SH-SY5Y (cell line): ENCODE results near the gene CAT.

Source experiments
- GATA2 ChIP-seq: IDR thresholded peaks from 2 replicates; pipeline ENCODE4 v1.6.1; 2011; ENCODE audit warnings: mild to moderate bottlenecking, low read depth, low read length
- GATA3 ChIP-seq: IDR thresholded peaks from 2 replicates; pipeline ENCODE4 v1.6.1; 2011; ENCODE audit warnings: low read depth, mild to moderate bottlenecking, low read length, moderate library complexity

Gene CAT

GRCh38 chr11:34438529-34439507, at the start of gene CAT:
Gene CAT (plus strand): TSS chr11:34438934. CDS start chr11:34439014, 80 bp downstream.
- TF ChIP-seq GATA2 (no peak), GATA3 (no peak)

DNA sequence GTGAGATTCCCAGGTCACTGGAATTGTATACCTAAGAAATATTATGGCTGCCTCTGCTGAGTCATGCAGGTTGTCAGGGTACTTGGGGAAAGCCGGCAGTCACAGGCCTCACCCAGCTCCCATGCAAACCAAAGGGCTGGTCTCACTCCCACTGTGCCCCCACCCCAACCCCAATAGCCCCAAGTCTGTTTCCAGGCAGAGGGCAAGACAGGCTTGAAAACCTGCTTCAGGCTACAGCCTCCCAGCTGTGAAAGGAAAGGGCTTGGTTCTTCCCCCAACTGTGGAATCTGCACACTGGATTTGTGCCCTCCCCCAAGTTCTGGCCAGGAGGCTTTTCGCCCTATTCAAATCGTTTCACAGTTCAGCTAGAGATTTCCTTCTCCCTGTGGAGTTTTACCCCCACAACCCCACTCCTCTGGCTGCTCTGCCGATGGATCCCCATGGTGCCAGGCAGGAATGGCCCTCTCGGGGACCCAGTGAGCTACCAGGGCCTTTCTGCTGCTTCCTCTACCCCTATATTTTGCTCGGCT, 43.9 kb upstream of the CAT start:
- TF ChIP-seq GATA3 (no peak), GATA2 (no peak)

DNA sequence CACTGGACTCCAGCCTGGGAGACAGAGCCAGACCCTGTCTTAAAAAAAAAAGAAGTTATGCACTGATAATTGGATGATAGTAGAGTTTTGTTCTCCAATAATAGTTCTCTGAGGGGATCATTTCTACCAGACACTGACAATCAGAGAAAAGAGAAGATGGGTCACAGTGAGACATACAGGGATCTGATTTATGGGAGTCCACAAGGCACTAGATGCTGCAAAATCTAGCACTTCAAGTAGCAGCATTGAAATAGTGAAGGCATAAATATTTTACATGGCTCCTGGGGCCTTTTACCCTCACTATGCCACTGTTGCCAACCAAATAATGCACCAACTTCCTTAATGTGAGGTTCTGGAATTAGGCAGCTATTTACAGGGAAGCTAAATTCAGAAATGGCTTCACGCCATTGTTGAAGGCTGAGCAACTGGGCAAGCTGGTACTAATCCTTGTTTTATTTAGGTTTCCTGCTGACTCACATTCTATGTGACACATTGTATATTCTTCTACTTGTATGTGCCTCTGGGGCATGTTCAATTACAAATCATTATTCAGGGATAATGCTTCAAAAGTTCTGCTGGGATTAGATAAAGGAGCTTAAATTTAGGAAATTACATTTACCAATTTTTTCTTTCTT, 42.7 kb upstream of the CAT start:
- TF ChIP-seq GATA2, result no peak
- TF ChIP-seq GATA3, result no peak

GRCh38 chr11:34397120-34397519, 41.6 kb upstream of the CAT start:
- TF ChIP-seq GATA2, result no peak
- no peak for TF ChIP-seq GATA3

- TF ChIP-seq GATA3, result no peak
- no peak for TF ChIP-seq GATA2
These were observed 40.9 kb upstream of the CAT start for GRCh38 chr11:34397811-34398210.

GRCh38 chr11:34403431-34403830, 35.3 kb upstream of the CAT start:
- TF ChIP-seq GATA3 (no peak), GATA2 (no peak)

DNA sequence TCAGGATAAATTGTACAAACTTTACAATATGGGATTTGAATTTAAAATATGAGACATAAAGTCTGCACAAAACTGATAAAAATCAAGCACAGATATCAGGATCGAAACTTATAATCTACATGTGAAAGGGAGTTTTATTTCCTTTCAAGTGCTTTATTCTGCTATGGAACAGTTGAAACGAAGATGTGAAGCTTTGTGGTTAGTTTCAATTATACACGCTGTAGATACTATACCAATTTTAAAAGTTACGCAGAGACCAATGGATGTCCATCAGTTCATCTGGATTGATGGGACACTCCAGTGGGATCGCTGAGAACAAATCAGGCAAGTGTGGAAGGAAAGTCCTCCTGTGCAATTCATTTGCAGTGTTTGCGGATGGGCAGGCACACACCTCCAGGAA, 34.5 kb upstream of the CAT start:
- TF ChIP-seq GATA2 (no peak), GATA3 (no peak)

GRCh38 chr11:34405079-34405858, 33.5 kb upstream of the CAT start:
- TF ChIP-seq GATA2, result no peak
- TF ChIP-seq GATA3, result no peak

DNA sequence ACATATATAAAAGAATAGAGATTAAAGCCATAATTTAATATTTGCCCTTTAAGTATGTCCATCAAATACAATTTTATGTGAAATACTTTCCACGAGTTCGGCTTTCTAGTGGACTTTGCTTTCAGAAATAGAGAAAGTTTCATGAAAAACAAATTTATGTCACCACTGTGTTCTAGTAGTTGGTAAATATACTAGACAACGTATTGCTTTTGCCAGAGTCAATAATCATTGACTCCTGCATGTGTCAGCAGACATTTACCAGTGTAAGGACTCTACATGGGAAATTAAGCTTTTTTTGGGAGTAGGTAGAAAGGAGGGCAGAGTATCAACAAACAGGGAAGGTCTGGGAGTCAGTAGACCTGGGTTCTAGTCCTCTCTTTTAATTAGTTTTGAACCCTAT, 32.3 kb upstream of the CAT start:
- TF ChIP-seq GATA2 (no peak), GATA3 (no peak)

- TF ChIP-seq GATA2 (no peak), GATA3 (no peak)
These were observed 31.5 kb upstream of the CAT start for GRCh38 chr11:34407121-34407813.

GRCh38 chr11:34408580-34409172, 30.1 kb upstream of the CAT start:
- TF ChIP-seq GATA3, result no peak
- no peak for TF ChIP-seq GATA2

DNA sequence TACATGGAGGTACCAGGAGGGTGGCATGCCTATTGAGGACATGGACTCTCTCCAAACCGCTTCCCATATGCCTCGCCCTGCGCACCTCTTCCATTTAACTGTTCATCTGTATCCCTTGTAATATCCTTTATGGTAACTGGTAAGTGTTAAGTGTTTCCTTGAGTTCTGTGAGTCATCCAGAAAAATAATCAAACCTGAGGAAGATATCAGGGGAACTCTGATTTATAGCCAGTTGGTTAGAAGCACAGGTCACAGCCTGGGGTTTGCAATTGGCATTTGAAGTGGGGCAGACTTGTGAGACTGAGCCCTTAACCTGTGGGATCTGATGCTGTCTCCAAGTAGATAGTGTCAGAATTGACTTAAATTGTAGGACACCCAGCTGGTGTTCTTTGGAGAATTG, 27.6 kb upstream of the CAT start:
- TF ChIP-seq GATA3, result no peak
- no peak for TF ChIP-seq GATA2

DNA sequence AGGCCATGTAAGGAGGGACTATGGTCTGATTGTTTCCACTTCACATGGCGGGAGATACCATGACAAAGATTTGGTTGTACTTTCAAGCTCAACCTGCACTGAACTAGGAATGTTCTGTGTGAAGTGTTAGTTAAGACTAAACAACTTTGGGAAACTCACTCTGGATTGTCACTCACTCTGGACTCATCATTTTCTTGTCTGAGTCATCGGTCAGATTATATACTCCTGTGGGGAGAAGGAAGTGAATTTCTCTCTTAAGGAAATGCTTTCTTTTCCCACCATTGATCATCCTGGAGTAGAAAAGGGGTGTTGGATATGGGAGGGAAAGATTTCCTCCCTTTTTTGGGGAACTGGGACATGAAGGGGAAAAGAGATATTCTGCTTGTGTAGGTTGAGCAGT, 26.9 kb upstream of the CAT start:
- TF ChIP-seq GATA2, result no peak
- TF ChIP-seq GATA3, result no peak

DNA sequence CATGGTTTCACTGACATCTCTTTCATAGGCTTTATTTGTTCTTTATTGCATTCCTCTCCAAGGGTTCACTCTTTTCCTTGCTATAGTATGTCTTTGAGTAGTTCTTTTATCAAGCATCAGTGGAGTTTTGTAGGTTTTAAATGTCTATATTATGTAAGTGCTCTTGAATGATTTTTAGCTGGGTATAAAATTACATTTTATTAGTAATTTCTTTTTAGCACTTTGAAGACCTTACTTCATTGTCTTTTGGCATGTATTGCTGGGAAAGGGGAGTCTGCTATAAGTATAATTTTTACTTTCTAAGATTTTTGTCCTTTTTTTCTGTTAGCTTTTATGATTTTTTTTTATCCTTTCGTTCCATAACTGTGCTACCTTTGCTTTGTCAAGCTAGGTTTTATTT, 25.5 kb upstream of the CAT start:
- TF ChIP-seq GATA2, result no peak
- no peak for TF ChIP-seq GATA3

- no peak for TF ChIP-seq GATA3
- no peak for TF ChIP-seq GATA2
These were observed 23.2 kb upstream of the CAT start for GRCh38 chr11:34415538-34415937.
